SH-SY5Y (cell line): ENCODE results near the gene FMN2.

Source experiments
- GATA2 ChIP-seq: IDR thresholded peaks from 2 replicates; pipeline ENCODE4 v1.6.1; 2011; ENCODE audit warnings: mild to moderate bottlenecking, low read depth, low read length
- GATA3 ChIP-seq: IDR thresholded peaks from 2 replicates; pipeline ENCODE4 v1.6.1; 2011; ENCODE audit warnings: low read depth, mild to moderate bottlenecking, low read length, moderate library complexity

FMN2 gene

DNA sequence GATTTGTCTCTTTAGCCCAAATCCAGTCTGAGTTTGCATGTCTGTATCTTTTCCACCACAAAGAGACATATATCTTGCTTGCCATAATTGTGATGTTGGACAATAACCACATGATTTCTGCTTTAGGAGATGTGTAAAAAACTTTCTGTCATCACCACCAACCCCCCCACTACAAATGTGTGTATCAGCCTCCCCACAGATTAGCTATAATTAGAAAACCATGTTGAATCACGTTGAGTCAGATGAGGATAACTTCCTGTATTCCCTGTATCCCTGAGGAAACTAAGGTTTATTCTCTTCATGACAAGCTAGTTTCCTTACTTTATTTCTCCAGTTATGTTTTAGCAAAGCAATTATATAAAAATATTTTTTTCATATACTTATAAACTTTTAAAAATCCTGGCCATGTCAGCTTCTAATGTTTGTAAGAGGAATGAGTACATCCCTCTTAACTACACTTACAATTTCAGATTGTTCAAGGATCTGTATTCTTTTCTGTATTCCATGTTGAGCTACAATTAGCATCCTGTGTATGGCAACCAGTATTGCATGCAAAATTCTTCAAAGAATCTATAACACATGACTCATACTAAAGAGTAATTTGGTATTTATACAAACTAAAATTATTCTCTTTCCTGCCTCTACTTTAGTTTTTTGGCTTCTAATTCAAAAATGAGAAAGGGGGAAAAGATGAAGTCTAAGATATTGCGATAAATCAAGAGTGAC lies 143.0 kb downstream of the FMN2 start:
- no peak for TF ChIP-seq GATA3
- TF ChIP-seq GATA2: no peak

DNA sequence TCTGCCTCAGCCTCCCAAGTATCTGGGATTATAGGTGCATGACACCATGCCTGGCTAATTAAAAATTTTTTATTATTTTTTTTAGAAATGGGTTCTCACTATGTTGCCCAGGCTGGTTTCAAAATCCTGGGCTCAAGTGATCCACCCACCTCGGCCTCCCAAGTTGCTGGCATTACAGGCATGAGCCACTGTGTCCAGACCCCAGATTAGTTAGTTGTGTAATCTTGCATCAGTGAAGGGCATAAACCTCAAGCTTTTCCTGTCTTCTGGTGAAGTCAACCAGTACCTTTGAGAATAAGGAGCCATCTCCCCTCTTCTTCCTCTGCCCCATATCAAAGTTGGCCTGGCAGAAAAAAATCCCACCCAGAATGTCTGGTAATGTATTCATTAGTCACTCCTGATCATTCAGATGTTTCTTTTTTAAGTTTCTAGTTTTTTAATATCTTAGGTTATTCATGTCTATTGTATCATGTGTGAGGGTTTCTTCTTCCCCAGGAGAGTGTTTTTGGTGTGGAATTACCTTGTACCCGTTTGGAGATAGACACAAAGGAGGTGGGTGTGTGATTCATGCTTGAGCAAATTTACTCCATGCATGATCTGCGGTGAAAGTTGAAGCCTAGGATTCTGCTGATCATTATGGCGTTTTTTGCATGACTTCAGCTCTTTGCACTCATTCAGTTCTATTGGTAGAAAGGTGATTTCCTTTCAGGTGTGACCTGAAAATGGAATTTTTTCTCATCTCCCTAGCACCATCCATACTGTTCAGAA lies 144.0 kb downstream of the FMN2 start:
- TF ChIP-seq GATA2: no peak
- TF ChIP-seq GATA3: no peak

DNA sequence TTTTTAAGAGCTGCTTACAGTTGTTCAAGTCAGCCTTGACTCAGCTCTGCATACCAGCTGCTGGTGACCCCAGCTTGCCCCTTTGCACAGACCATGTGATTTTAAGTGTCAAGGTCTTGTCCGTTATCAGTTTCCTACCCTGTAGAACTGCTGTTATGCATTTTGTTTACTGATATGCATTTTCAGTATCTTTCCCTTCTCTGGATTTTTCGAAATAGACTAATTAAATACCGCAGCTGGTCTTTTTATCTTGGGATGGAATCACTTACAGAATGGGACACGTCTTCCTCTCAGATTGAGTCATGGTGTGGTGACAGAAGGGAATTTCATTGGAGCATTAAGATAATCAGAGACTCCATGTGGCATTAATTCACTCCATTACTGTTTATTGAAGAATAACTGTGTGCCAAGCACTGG lies 145.6 kb downstream of the FMN2 start:
- TF ChIP-seq GATA2 (peak; percentile 37; the same call in 1 of the 2 replicates), GATA3 (peak; percentile 69)

DNA sequence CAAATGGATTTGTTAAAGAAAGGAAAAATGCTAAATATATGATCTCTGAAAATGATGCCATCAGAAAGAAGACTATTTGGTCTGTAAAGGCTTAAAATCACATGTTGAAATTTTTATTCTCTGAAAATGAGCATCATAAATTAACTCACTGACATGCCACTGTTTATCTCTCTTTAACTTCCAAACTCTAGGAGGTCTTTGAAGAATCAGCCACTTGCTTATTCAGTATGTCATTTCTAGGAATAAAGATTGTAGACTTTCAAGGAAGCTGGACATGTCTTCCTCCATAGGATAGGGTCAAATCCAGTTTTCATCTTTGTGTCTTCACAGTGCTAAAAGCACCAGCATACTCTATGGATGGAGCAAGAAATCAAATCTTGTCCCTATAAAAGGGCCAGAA lies 147.6 kb downstream of the FMN2 start:
- no peak for TF ChIP-seq GATA3
- TF ChIP-seq GATA2: no peak

DNA sequence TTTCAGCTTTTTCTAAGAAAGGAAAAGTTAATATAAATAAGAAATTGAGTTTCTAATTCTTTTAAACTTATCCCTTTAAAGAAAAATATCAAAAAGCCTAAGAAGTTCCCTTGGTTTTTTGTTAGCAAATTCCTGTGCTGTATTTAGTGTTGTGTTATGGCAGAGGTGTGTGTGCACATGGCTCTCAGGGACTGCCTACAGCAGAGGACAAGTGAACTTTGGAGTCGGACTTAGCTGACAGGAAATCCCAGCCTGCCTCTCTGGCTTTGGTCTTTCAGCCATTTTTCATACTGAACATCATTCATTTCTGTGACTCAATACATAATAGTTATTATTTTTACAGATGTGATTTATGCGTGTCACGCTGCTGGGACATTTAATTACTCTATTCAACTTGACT lies 149.6 kb downstream of the FMN2 start:
- TF ChIP-seq GATA3 (no peak), GATA2 (no peak)

DNA sequence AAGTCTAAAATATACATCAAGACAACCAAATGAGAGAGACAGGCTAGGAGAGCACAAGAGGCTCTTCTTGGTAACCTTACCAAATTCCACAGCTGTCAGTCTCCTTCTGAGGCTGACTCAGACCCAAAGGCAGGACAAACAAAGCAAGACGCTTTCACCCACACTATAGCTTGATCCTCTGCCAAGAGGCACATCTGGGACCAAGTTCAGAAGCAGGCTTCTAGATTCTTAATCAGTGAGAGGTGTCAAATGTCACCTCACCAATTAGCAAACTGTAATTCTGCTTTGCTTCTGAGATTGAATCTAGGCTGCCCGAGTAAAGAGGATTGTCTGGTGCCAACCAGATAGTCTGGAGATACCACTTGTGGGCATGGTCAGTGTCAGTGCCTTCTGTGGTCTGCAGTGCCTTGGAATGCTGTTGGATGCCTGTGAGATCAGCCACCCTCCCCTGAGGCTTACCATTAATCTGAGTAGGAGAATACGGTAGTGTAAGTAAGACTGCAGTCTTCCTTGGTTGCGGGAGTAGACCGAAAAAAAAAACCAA lies 151.0 kb downstream of the FMN2 start:
- TF ChIP-seq GATA2 (no peak), GATA3 (no peak)

DNA sequence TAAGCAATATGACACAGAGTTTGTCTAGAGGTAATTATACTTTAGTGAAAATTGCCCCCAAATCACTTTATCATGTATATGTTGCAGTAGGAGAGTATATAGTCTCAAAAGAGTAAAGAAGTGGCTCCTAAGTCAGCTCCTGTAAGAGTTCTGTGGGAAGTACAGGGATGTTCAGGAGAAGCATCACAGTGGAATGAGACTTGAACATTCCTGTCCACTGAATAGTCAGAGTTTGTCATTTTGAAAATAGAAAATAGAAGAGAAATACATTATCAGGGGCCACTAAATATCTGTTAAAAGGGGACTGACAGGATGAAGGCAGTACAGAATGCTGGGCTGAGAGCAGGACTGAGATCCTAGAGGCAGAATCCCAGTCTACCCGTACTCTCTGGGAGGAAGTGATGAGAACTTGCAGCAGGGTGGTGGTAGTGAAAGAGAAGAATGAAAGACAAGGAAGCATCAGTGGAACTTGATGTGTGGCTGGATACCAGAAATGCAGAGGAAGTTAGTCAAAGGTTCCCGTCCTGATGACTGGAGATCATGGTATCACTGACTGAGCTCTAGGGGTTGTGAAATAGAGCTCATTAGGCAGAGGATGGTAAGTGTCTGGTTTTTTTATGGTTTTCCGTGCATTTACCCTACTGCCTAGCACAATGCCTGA lies 153.4 kb downstream of the FMN2 start:
- TF ChIP-seq GATA3 (no peak), GATA2 (no peak)

DNA sequence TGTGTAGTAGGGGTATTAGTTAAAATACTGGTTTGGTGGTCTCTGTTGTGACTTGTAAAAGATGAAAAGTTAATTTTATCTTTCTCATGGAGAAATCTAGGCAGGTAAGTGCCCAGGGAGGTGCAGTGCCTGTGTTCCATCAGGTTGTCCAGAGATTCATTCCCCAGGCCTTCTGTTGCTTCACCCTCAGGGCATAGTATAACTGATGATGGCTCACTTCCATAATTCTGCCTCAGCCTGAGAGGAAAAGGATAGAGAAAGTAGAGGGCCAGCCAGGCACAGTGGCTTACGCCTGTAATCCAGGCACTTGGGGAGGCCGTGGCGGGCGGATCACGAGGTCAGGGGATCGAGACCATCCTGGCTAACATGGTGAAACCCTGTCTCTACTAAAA lies 153.9 kb downstream of the FMN2 start:
- no peak for TF ChIP-seq GATA3
- no peak for TF ChIP-seq GATA2

DNA sequence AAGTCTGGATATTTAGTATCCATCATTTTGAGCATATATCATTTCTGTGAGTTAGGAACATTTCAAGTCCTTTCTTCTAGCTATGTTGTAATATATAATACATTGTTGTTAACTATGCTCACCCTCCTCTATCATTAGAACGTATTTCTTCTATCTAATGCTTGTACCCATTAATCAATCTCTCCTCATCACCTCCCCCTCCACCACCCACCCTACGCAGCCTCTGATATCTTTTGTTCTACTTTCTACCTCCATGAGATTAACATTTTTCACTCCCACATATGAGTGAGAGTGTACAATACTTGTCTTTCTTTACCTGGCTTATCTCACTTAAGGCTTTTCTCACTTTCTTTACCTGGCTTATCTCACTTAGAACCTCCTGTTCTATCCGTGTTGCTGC lies 156.2 kb downstream of the FMN2 start:
- TF ChIP-seq GATA3 (no peak), GATA2 (no peak)

DNA sequence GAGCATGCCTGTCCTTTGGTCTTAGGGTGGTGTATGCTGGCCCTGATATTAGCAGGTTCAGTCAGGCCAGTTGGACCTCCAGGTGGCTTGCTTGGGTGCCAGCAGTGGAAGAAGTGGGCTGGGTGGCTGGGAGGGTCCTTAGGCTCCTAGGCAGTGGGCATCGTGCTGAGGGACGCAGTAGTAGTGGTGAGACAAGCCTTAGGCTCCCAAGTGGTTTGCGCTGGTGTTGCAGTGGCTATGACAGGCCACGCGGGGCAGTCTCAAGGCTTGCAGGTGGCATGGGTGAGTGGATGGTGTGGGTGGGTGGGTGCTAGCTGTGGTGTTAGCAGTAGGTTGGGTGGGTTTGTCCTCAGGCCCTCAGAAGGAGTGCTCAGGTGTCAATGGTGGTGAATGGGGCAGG lies 162.3 kb downstream of the FMN2 start:
- TF ChIP-seq GATA2 (no peak), GATA3 (no peak)

DNA sequence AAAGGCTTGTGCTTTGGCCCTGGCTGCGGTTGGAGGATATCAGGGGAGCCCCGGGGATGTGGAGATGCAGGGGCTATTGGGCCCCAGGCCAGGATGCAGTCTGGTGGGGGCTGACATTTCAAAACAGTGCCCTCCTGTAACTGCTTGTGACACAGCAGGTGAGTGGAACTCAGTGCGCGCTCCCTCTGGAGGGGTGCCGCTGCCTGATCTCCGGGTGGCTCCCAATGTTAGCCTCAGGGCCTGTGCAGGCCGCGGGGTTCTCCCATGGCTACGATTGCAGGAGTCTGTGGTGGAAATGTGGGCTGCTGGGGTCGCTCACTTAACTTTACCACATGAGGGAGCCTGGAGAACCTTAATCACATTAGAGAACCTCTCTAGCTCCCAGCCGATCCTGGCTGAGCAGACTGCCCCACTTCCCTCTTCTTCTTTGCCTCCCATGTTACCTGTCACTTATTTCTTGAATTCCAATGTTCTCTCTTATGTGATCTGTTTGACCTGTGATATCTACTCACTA lies 163.2 kb downstream of the FMN2 start:
- TF ChIP-seq GATA3: no peak
- TF ChIP-seq GATA2: no peak

DNA sequence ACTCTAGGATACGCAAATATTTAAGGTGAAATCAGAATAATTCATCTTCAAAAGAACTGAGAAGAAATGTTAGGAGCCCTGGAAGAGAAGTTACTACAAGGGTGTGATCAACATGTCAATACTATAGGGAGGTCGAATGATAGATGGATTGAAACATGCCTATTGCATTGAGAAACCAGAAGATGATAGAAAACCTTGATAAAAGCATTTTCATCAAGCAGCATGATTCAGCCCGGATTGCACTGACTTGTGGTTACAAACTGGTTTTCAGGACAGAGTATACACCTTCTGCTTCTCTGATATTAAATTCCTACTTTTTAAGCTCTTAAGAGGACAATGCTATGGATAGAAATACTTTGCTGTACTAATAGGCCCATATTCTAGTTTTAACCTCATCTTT lies 164.2 kb downstream of the FMN2 start:
- no peak; the same call in 1 of the 2 replicates for TF ChIP-seq GATA3
- no peak for TF ChIP-seq GATA2

DNA sequence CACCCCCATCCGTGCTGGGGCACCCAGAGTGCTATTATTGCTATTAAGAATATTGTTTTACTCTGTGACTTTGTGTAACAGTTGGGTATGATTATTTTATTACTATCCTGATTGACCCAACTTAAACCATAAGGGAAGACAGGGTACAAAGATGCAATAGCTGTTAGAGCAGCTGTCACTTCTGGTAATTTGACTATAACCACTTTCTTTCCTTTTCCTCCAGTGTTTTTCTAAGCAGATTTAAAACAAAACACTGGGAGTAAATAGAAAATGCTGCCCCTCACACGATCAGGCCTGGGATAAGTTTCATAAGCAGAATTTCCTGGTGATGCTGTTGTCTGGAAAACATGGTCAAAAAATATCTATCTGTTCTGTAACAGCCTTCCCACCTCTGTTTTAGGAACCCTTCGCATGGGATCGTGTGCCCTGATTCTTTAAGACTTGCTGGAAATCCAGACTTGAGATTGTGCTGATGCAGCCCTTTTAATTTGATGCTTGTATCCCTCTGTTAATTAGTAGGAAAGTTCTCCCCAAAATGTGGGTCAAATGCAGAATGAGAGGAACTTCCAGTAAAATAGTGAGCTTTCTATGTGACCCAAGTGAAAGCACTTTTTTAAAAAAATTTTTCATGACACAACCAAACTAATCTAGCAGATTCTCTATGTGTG lies 165.3 kb downstream of the FMN2 start:
- no peak for TF ChIP-seq GATA2
- TF ChIP-seq GATA3: no peak

DNA sequence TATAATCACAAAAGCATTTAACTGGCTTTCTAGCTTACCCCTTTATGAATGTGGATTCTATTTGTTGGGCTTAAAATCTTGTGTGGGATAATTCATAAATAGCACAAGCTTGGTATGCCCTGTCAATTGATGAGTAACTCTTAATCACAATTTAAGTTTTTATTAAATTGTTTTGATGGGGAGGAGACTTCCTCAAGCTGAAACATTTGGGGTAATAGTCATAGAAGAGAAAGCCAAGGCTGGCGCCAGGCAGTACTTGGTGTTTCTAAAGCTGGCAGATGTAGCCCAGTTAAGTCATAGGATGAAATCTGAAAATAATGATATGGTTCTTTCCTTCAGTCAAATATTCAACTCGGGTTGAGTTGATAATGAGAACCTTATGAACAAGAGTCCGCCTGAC lies 167.2 kb downstream of the FMN2 start:
- TF ChIP-seq GATA2: no peak
- TF ChIP-seq GATA3: no peak
